GM18861 (cell line): ENCODE data around the gene GTF2F2.
A peak's percentile ranks its signal among the peaks of the same experiment; 100 is the strongest.

Experiments used
- ATAC-seq: cut with Tn5 transposase; IDR thresholded peaks from one replicate; pipeline ENCODE4 v1.9.1; 2021; ENCODE audit not compliant: unreplicated experiment

The GTF2F2 gene

GRCh38 chr13:45119991-45120864 is at the start of gene GTF2F2:
GTF2F2 (plus strand) TSS chr13:45120510; CDS start chr13:45120656, 146 bp downstream.
- peak; percentile 52 for ATAC-seq

DNA sequence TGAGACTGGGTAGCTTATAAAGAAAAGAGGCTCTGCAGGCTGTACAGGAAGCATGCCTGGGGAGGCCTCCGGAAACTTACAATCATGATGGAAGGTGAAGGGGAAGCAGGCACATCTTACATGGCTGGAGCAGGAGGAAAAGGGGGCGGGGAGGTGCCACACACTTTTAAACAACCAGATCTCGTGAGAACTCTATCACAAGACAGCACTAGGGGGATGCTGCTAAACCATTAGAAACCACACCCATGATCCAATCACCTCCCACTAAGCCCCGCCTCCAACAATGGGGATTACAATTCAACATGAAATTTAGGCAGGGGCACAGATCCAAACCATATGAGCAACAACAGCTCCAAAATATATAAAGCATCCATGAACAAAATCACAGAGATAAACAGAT is 46.5 kb upstream of the GTF2F2 start:
- ATAC-seq = no peak

GRCh38 chr13:45074721-45075120 is 45.6 kb upstream of the GTF2F2 start:
- no peak for ATAC-seq

- no peak for ATAC-seq
Observed at GRCh38 chr13:45078003-45078402, 42.3 kb upstream of the GTF2F2 start.

DNA sequence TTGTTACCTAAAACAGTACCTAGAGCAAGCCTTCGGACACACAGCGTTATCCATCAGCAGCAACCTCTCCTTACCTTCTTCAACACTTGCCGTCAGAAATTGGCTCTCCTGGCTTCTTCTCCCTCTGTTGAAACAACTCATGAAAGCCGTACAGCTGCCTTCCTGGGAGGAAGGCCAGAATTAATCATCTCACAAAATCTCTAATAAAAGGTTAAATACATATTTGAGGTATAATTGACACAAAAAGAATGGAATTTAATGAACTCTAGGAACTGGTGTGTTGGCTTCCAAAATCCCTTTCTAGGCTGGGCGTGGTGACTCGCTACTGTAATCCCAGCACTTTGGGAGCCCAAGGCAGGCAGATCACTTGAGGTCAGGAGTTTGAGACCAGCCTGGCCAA is 37.3 kb upstream of the GTF2F2 start:
- ATAC-seq = no peak

- ATAC-seq = no peak
Observed at GRCh38 chr13:45084515-45084914, 35.8 kb upstream of the GTF2F2 start.

GRCh38 chr13:45086484-45086883 is 33.8 kb upstream of the GTF2F2 start:
- no peak for ATAC-seq

GRCh38 chr13:45092663-45093062 is 27.6 kb upstream of the GTF2F2 start:
- no peak for ATAC-seq

- no peak for ATAC-seq
Observed at GRCh38 chr13:45100573-45101262, 19.6 kb upstream of the GTF2F2 start.

DNA sequence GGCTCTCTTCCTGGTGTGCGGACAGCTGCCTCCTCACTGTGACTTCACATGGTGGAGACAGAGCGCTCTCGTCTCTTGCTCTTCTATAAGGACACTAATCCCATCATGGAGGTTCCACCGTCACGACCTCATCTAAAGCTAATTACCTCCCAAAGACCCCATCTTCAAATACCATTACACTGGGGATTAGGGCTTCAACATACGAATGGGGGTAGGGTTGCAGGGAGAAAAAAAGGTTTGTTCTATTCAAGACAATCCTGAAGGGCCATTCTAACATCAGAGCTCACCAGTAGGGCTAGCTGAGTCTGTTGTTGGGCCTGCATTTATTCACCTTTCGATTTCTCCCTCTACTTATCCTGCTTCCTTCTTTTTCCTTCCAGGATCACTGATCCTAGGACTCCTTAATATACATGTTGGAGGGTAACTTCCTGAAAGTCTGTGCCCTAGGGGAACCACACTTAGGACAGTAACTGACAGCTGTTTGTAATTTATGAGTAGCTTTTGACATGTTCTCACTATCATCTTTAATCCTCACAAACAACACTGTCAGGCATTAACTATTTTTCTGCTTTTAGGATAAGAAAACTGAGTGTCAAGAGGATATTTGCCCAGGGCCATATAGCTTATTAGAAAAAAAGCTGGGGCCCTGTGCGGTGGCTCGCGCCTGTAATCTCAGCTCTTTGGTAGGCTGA is 18.8 kb upstream of the GTF2F2 start:
- ATAC-seq = no peak

GRCh38 chr13:45102136-45102507 is 18.2 kb upstream of the GTF2F2 start:
- no peak for ATAC-seq

- ATAC-seq = no peak
Observed at GRCh38 chr13:45103449-45103848, 16.9 kb upstream of the GTF2F2 start.

DNA sequence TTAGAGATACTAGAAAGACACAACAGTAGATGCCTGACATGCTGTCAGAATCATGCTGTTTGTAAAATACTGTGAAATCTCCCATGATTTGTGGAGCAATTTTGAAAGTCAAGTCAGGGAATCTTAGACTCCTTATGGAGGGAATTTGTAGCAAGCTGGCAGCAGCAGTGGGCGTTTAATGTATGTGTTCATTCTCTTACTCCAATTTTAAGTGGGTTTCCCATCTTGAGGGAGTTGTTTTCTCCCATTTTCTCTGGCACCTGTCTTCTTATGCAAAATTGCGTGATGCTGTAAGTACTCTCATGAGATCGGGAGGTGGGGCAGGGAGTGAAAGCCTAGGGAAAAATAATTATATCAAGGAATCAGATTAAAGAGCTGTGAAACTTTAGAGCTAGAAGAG is 16.0 kb upstream of the GTF2F2 start:
- ATAC-seq = no peak

DNA sequence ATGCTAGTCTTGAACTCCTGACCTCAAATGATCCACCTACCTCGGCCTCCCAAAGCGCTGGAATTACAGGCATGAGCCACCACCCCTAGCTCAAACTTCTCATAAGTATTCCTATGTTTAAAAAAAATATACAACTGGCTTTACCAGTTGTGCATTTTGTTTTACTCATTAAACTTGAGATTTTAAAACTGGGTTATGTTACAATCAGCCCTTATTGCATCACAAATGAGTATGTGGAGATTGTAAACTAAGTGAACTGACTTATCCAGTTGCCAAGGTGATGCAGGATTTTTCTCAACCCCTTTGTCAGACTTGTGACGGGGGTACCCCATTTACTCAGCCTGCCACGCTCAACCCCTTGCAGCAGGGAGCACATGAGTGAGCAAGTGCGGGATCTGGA is 14.4 kb upstream of the GTF2F2 start:
- ATAC-seq = no peak

DNA sequence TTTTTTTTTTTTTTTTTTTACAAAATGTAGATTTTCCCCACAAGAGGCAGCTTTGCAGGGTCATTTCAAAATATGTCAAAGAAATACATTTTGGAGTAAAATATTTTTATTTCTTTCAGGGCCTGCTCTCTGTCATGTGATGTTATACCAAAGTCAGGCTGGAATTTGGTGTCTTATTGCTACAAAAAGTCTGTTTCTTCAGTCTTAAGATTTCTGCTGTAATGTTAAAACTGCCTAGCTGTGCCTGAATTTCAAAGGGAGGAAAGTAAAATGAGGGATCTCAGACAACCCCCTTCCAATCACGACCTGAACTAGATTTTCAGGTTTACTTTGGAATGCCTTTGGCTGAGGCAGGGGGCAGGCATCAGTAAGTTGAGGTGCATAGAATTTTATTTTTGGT is 12.8 kb upstream of the GTF2F2 start:
- no peak for ATAC-seq

GRCh38 chr13:45108716-45109101 is 11.6 kb upstream of the GTF2F2 start:
- ATAC-seq = peak; percentile 38

DNA sequence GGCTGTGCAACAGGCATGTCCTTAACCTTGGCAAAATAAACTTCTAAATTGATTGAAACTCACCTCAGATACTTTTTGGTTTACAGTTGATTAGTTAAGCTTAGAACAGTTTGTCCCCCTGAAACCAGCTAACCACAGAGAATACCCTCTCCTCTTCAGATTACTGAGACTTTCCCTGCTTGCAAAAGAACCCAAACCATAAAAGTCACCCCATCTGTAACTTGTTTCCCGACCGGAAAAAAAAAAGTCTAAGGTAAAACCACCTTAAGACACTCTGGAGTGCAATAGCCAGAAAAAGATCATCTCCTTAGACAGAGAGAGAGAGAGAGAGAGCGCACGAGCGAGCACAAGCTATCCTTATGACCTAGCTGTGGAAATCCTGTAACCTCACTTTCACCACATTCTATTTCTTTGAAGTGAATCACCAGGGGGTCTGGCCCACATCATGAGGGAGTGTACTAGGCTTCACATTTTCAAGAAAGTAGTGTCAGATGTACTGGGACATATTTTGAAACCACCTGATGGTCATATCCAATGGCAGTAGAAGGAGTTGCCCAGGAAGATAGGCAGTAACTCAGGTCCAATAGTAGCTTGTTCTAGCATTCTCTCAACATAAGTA is 11.1 kb upstream of the GTF2F2 start:
- ATAC-seq = peak; percentile 55

GRCh38 chr13:45113233-45114224 is 6.8 kb upstream of the GTF2F2 start:
- ATAC-seq = no peak

DNA sequence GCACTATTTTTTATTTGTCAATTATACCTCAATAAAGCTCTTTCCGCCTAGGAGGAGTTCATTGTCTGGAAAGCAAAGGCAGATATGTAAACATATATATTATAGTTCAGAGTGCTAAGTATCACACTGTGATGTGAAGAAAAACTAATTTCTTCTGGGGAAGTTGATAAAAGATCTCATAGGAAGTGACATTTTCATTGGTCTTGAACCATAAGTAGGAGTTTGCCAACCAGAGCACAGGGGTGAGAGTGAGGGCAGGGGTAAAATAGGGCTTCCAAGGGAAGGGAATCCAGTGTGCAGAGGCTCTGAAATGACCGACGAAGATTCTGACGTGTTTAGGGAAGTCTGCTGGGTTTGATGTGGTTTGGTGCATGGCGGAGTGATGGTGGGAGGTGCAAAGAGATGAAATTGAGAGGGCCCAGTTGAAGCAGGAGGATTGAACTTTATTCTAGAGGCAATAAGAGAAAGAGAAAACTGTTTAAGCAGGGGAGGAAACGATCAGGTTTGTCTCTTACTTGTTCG is 780 bp upstream of the GTF2F2 start:
- peak; percentile 29 for ATAC-seq
